HG02885 (cell line): ENCODE measurements around the gene URB2.
"Not testable (repeated sequence)": the region's sequence is repeated elsewhere in the genome, so short reads cannot be mapped to it uniquely, and the experiment has no call there.

ENCODE experiments used
- ATAC-seq: cut with Tn5 transposase; IDR thresholded peaks from one replicate; pipeline ENCODE4 v1.9.1; 2021; ENCODE audit warnings: mild to moderate bottlenecking; ENCODE audit not compliant: unreplicated experiment, poor library complexity

URB2 gene

GRCh38 chr1:229685149-229685548 is 59.1 kb downstream of the URB2 start:
- ATAC-seq: no peak

DNA sequence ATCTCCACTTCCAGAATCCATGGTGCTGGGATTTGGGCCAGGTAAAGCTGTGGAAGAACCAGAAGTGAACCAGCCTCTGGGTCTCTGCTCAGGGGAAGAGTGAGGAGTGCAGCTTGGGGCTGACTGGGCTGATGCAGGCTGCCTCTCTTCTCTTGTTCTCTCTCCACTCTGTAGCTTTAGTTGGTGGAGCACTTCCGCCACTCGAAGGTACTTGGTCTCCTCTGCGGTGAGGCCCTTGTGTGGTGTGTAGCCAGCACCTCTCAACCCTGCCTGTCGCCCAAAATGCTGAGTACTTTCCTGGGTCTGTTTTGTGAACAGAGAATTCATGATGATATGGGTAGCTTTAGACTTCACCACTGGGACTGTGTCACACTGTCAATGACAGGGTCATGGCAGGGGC is 63.2 kb downstream of the URB2 start:
- ATAC-seq: no peak

GRCh38 chr1:229689904-229690303 is 63.9 kb downstream of the URB2 start:
- ATAC-seq: no peak

DNA sequence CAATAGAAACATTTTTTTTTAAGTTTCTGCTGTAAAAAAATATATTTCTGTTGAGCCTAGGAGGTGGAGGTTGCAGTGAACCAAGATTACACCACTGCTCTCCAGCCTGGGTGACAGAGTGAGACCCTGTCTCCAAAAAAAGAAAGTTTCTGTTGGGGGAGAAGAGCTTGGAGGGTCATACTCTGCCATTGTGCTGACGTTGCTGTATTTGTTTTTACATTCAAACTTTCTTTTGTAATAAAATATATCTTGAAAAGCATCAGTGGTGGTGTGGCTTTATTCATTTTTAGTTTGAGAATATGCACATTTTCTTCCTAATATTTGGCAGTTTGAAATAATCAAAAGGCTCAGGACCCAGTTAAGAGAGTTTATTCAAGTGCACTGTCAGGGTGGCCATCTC is 64.6 kb downstream of the URB2 start:
- ATAC-seq: no peak

DNA sequence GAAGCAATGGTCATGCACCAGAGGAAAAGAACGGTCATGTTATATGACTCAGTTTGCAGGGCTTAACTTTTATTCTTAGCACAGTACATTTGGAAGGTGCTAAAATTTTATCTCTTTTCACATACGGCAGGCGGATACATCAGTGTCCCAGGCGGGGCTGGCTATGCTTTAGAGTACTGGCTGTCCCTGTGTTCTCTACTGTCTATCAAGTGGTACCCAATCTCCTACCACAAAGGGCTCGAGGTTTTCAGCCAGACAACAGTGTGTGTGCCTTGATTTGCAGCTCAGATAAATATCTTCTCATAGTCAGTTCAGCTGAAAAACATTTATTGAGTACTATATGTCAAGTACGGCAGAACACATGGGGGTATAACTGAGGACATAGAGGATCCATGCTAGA is 65.3 kb downstream of the URB2 start:
- ATAC-seq: no peak

- peak; percentile 47 for ATAC-seq
Measured at GRCh38 chr1:229693129-229693900, 67.3 kb downstream of the URB2 start.

GRCh38 chr1:229694053-229694693 is 68.1 kb downstream of the URB2 start:
- no peak for ATAC-seq

GRCh38 chr1:229696385-229696784 is 70.3 kb downstream of the URB2 start:
- no peak for ATAC-seq

DNA sequence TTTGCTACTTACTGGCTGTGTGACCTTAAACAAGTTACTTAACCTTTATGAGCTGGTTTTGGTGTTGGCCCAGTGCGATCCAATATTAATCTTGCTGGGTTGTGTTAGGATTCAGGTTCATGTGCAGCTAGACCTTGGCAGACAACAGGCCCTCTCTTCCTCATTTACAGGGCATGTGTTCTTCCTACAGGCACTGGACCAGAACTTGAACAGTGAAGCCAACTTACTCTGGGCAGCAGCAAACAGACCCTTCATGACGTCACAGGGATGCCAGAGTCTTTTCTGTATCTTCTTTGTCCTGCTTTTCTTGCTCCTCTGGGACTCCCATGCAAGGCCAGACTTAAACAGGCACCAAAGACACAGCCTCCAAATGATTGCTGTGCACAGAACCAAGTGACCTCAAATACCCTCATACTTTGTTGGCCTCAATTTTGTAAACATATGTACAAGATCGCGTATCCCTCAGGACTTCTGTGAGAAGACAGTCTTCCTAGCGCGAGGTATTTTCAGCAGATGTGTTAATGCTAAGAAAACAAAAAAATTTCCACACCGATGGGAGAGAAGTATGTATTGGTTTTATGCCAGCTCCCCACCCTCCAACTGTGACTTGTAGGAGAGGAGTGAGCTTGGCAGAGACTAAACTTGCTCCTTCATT is 73.7 kb downstream of the URB2 start:
- no peak for ATAC-seq

DNA sequence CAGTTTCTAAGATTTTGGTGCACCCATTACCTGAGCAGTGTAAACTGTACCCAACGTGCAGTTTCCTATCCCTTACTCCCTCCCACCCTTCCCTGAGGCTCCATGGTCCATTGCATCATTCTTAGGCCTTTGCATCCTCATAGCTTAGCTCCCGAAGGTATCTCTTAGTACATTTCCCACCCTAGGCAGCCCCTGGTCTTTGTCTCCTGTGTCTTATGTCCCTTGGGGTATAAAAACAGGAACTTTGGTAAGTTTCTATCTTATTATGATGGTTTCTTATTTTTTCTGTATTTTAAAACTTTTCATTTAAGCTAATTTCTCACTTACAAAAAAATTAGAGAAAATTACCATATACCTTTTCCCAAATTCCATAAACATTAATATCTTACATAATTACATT is 78.1 kb downstream of the URB2 start:
- no peak for ATAC-seq

- not testable (repeated sequence) for ATAC-seq
Measured at GRCh38 chr1:229705152-229705551, 79.1 kb downstream of the URB2 start.

DNA sequence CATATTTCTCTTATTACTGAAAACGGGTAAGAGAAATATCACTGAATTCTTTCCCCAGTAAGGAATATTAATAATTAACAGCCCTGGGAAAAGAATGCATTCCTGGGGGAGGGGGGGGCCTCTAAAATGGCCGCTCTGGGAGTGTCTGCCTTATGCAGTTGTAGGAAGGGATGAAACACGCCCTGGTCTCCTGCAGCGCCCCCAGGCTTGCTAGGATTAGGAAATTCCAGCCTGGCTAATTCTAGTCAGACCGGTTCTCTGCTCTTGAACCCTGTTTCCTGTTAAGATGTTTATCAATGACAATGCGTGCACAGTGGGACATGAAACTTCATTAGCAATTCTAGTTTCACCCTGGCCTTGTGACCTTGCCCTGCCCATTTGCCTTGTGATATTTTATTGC is 81.1 kb downstream of the URB2 start:
- not testable (repeated sequence) for ATAC-seq

- no peak for ATAC-seq
Measured at GRCh38 chr1:229709500-229710013, 83.5 kb downstream of the URB2 start.
